Urinary bladder (tissue), 4 donors: ENCODE results near the gene RALGPS1. TPM values are rescaled to one million over a fixed set of nuclear protein-coding genes. Genes with fewer than 3 reads are reported as not detected.

ENCODE experiments used
- DNase-seq: peaks from one replicate; pipeline ENCODE4 v3.0.0-alpha.2; 2015; ENCODE audit errors: extremely low spot score
- H3K27ac ChIP-seq: one replicate; pipeline ENCODE4 v1.5.1; 2013; ENCODE audit warnings: low read depth, mild to moderate bottlenecking, moderate library complexity
- H3K36me3 ChIP-seq: one replicate; pipeline ENCODE4 v1.6.1; 2013; ENCODE audit warnings: mild to moderate bottlenecking, moderate library complexity; ENCODE audit not compliant: insufficient read depth
- H3K4me1 ChIP-seq: one replicate; pipeline ENCODE4 v1.6.1; 2013; ENCODE audit warnings: mild to moderate bottlenecking, moderate library complexity; ENCODE audit not compliant: insufficient read depth
- H3K4me3 ChIP-seq: one replicate; pipeline ENCODE4 v1.5.1; 2013; ENCODE audit warnings: low read depth, low read length
- WGBS: extraction: QIAGEN DNeasy Blood & Tissue Kit; methylation state at CpG from one replicate; pipeline ENCODE4 v1.1.7; 2013; 5-methylcytosine and 5-hydroxymethylcytosine counted together
- polyA plus RNA-seq: library from polyadenylated mRNA; stranded (reverse); fragments of 200-250 nt; gene quantifications from one replicate; pipeline ENCODE4 v1.2.3, GENCODE V29; 2013
- total RNA-seq: library from RNA; depleted of rRNA; stranded (reverse); fragments of >200 nt; gene quantifications from one replicate; pipeline ENCODE4 v1.2.3, GENCODE V29; 2014
- donor health status: healthy with polysubstance abuse.
- donor health status: healthy.

RALGPS1 gene
- total and polyA plus RNA-seq, 2 donors: 8.9 to 21.8 TPM

DNA sequence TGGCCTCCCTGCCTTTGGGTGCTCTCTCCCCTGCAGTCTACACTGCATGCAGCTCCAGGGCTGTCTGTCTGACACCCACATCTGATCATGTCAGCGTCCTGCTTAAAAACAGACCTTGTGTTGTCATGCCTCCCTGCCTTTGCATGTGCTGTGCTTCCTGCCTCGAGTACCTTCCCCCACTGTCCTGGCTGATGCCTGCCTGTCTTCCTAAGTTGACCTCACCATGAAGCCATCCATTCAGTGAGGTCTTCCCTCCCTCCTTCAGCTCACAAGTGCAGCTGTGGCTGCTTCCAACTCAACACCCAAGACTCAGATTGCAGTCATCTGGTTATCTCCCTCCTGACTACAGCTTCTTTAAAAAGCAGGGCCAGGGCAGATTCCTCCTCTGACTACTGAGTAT is 202.4 kb downstream of the RALGPS1 start:
- WGBS: 80% methylated on average over 2 of the region's 2 CpGs
- no peak overlapping the region for H3K4me3 ChIP-seq

DNA sequence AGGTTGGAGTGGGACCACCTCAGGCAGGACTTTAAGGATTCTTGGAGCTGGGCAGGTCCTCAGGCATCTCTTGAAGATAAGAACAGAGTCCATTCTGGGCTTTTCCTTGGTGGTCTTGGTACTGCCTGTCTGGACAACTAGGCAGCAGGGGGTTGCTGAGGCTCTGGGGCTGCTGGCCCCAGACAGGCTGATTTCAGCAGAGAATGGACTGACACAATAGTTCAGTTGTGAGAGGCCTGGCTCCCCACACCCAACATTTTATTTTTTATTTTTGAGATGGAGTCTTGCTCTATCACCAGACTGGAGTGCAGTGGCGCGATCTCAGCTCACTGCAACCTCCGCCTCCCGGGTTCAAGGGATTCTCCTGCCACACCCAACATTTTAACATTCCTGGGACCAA is 203.2 kb downstream of the RALGPS1 start:
- Histone ChIP-seq H3K27ac (no peak overlapping the region), H3K4me1 (no peaks in the 10 kb centered on the region), H3K4me3 (no peak overlapping the region), H3K36me3 (no peaks in the 10 kb centered on the region)
- whole genome bisulfite sequencing: 89% methylated on average over 4 of the region's 4 CpGs
- no peak for DNase-seq

More for the DNA sequence above, 202.4 kb downstream of the RALGPS1 start:
- no peaks in the 10 kb centered on the region for H3K36me3 ChIP-seq
- no peak for DNase-seq
- H3K4me1 ChIP-seq: no peaks in the 10 kb centered on the region
- no peak overlapping the region for H3K27ac ChIP-seq

DNA sequence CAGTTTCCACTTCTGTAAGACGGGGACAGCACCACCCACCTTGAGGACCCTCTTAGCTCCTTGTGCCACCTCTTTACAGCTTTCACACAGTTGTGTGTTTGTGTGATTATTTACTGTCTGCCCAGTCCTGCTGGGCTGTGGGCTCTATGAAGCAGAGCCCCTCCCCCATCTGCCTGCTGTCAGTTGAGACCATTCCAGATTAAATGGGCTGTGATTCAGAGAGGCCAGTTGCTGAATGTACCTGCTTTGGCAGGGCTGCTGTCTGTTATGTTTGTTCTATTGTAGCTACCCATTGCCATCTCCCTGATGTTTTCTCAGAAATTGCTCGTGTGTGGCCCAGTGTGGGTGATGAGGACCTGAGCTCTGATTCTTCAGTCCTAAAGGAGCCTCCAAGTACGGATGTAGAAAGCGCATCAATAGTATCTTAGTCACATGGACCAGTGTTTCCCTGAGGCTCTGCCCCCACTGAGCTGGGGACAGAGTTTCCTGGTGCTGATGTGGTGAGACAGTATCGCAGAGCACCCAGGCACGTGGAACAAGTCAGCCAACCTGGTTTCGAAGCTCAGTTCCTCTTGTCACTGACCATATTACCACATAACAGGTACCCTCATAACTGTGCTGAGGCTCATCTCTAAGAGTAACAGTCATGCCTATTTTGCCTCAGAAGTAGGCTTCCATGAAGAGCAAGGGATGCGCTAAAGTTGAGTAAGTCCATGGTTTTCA is 204.2 kb downstream of the RALGPS1 start:
- no peak for DNase-seq
- Histone ChIP-seq H3K27ac (no peak overlapping the region), H3K4me1 (no peaks in the 10 kb centered on the region), H3K36me3 (no peaks in the 10 kb centered on the region), H3K4me3 (no peak overlapping the region)
- WGBS: 86% methylated on average over 8 of the region's 8 CpGs

DNA sequence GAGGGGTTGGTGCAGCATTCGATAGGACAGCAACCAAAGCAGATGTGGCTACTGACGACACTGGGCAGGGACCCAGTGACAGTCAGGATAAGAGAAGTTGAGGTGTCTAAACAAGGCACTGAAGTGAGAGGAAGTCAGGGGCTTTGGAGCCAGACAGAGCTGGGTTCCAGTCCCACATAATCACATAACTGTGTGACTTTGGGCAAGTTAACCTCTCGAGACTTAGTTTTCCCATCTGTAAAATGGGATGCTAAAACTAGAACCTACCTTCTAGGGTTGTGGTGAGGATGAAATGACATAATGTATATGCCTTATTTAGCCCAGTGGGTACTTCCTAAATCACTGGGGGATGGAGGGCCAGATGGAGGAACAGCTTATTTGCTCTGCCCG is 204.7 kb downstream of the RALGPS1 start:
- Histone ChIP-seq H3K27ac (no peak overlapping the region), H3K4me3 (no peak overlapping the region), H3K36me3 (no peaks in the 10 kb centered on the region), H3K4me1 (no peaks in the 10 kb centered on the region)
- 91% methylated on average over 4 of the region's 4 CpGs for WGBS
- no peak for DNase-seq

DNA sequence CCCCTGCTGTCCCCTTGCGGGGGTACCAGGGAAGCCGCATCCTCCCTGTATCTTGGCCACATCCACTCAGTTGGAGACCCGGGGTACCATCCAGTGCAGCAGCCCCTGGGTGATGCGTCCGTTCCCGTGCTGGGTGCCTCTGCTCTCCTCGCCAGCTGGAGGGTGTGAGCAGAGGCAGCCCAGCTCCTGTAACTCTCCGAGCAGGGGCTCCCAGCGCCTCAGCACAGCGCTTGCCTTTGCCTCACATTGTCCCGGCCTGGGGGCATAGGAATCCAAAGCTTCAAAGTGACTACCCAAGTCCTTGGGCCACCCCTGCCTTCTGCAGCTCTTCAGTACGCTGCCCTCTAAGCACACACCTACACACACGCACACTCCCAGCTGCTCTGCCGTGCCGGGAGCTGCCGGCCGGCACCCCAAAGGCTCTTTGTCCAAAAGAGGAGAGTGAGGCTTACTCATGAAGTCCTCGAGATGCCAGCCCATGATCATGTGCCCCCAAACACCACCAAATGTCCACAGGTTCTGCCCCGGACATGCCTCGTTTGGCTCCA is 207.1 kb downstream of the RALGPS1 start:
- H3K27ac ChIP-seq: peak overlapping the region; percentile 81
- whole genome bisulfite sequencing: 9% methylated on average over 20 of the region's 20 CpGs
- H3K4me3 ChIP-seq: peak overlapping the region; percentile 35
- H3K36me3 ChIP-seq: no peaks in the 10 kb centered on the region
- H3K4me1 ChIP-seq: no peaks in the 10 kb centered on the region
- no peak for DNase-seq

DNA sequence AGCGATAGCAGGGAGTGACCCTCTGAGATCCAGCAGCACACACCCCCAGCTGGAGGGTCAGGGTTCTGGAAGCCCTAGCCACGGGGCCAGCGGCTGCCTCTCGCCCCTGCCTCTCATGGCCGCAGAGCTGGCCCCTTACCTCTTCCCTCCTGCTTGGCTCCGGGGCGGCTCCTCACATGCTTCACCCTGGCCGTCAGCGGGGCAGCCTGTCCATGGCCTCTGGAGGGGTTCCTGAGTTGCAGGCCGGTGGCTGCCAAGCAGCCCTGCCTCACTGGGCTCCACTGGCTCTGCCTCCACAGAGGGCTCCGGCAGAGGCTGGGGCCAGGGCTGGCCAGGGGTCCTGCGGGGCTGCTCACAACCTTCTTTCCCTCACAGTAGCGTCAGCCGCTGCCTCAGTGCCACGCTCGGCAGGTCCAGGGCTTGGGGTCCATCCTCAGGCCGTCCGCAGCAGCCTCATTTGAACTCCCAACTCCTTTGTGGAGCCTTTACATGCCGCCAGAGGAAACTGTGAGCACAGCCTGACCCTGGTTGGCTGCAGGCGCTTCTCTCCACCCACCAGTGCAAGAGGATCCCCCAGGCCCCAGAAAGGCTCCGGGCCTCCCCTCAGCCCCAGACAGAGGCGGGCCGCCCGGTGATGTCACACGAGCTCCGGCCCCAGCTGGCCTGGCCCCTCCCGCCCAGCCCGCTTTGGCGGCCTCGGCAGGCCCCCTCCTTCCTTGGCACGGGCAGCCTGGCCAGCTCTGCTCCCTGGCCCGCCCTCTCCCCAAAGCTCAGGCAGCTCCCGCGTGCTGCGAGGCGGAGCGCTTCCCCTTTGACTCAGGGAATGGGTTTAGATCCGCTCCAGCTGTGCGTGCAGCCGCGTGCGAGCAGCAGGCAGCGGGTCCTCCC is 207.8 kb downstream of the RALGPS1 start, which contains the start of gene ANGPTL2:
Gene ANGPTL2 (minus strand): TSS at position 460 of the 888 bp plus-strand sequence. CDS start 13,904 bp downstream, outside the sequence.
- H3K27ac ChIP-seq: peak within 1 kb of the TSS; percentile 81
- DNase-seq: peak; percentile 77
- H3K4me3 ChIP-seq: peak within 1 kb of the TSS; percentile 35
- H3K4me1 ChIP-seq: no peaks in the 10 kb centered on the region
- H3K36me3 ChIP-seq: no peaks in the 10 kb centered on the region
- WGBS: 5% methylated on average over 43 of the region's 43 CpGs

DNA sequence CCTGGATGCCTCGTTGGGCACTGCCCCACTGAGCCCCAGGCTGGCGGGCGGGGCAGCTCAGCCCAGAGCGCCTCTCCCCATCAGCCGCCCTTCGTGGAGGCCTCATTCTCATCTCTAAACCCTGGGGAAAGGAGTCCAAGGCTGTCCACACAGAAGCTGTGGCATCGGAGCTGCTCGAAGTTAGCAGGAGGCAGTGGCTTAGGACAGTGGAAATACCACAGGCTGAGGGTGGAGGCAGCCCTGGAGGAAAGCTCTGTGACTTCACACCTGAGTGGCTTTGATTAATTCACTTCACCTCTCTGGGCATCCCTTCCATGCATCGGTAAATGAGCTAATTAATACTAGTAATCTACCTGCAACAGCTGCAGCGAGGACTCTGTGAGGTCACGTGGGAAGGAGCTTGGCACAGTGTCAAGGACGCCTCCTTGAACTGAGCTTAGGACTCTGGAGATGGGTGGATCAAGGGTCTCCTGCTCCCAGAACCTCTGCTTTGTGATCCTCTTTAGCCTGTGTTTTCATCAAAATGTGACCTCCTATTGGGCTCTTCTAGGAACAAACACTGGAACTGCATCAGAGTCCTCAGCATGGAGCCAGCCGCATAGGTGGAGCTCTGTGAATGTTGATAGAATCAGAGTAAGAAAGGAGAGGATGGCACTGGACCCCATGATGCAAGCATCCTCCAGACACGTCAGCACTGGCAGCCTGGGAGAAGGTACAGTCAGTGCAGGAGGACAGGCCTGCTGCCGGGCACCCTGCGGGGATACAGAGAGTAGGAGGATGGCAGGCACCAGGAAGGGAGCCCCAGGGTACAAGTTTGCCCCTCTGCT is 208.7 kb downstream of the RALGPS1 start:
- WGBS: 28% methylated on average over 16 of the region's 16 CpGs
- no peak for DNase-seq
- Histone ChIP-seq H3K27ac (peak overlapping the region; percentile 54), H3K36me3 (no peaks in the 10 kb centered on the region), H3K4me3 (no peak overlapping the region), H3K4me1 (no peaks in the 10 kb centered on the region)

DNA sequence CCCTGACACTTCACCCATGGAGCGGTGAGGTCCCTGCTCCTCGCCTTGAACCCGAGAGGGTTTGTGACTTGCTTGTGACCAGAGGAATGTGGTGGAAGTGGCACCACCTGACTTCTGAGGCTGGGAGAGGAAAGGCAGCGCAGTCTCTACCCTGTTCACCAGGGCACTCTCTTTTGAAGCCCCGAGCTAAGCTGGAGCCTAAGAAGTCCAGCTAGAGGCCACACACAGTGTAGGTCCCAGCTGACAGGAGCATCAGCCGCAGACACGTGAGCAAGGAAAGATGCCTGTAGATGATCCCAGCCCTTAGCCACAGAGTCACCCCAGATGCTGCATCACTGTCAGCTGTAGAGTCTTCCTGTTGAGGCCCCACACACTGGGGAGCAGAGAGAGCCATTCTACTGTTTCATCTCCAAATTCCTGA is 209.5 kb downstream of the RALGPS1 start:
- Histone ChIP-seq H3K4me1 (no peaks in the 10 kb centered on the region), H3K4me3 (no peak overlapping the region), H3K27ac (no peak overlapping the region), H3K36me3 (no peaks in the 10 kb centered on the region)
- WGBS: 87% methylated on average over 7 of the region's 7 CpGs
- no peak for DNase-seq

DNA sequence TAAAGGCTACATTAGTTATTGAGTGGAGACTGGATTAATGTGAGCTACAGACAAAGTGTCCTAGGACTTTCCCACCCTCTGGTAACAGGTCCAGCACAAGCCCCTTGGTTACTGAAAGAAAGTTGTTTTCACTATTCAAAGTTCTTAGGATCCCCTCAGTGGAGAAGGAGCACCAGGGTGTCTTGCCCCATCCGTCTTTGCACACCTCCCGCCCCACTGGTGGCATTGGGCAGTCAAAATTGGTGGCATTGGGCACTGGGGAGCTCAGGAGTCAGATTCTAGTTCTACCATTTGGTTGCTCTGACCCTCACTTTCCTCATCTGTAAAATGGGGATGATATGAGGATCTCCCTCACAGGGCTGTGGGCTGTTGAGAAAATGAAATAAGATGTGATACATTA is 210.2 kb downstream of the RALGPS1 start:
- no peak overlapping the region for H3K27ac ChIP-seq
- DNase-seq: no peak
- WGBS: 98% methylated on average over 2 of the region's 2 CpGs

DNA sequence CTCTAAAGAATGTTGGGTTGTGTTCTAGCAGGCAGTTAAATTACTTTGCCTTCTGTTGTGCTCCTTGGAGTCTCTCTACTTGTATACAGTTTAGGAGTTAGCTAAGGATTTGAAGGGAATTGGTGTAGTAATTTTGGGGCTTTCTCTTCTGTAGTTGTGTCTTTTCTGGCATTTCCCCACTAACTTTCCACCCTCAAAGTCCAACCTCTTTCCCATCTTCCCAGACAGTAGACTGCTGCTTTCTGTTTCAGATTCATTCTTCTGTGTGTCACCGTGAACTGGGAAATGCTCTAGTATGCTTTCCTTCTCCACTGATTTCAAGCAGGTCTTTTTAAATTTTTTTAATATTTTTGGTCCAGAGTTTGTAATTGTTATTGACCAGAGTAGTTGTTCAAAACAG is 212.4 kb downstream of the RALGPS1 start:
- H3K36me3 ChIP-seq: no peaks in the 10 kb centered on the region
- DNase-seq: no peak
- no peak overlapping the region for H3K27ac ChIP-seq
- H3K4me1 ChIP-seq: no peaks in the 10 kb centered on the region
- WGBS: 62% methylated on average over 1 of the region's 1 CpG
- no peak overlapping the region for H3K4me3 ChIP-seq

More for the DNA sequence above, 210.2 kb downstream of the RALGPS1 start:
- Histone ChIP-seq H3K4me1 (no peaks in the 10 kb centered on the region), H3K36me3 (no peaks in the 10 kb centered on the region), H3K4me3 (no peak overlapping the region)

DNA sequence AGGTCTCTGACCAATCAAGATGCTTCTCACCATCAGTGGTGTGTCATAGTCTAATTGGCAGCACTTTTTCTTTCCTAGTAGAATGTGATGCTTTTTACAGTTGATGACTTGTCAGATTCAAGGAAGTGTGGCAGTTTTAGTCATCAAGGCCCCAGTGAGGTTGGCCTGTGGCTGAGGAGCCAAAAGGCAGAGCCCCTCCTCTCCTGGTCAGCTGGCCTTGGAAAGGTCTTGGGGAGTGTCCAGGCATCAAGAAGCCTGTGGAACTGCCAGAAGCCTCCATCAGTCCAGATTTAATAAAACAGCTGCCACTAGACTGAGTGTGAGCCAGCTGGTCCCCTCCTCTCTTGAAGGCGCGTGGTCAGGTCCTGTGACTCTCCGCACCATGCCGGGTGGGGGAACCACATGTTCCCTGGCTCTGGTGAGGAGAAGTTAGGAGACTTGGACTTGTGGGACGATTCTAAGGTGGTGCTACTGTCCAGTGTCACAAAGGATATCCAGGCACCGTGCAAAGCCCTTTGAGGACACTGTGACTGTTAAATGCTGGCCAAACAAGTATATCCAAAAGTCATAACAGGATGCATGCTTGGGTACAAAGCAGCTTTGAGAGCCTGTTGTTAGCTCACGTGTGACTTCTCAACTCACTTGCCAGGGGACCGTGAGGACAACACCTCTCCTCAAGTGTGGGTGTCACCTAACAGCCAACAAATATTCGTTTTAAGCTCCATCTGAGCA is 213.9 kb downstream of the RALGPS1 start:
- 71% methylated on average over 9 of the region's 9 CpGs for WGBS
- Histone ChIP-seq H3K4me1 (no peaks in the 10 kb centered on the region), H3K4me3 (no peak overlapping the region), H3K36me3 (no peaks in the 10 kb centered on the region), H3K27ac (no peak overlapping the region)
- DNase-seq: no peak

DNA sequence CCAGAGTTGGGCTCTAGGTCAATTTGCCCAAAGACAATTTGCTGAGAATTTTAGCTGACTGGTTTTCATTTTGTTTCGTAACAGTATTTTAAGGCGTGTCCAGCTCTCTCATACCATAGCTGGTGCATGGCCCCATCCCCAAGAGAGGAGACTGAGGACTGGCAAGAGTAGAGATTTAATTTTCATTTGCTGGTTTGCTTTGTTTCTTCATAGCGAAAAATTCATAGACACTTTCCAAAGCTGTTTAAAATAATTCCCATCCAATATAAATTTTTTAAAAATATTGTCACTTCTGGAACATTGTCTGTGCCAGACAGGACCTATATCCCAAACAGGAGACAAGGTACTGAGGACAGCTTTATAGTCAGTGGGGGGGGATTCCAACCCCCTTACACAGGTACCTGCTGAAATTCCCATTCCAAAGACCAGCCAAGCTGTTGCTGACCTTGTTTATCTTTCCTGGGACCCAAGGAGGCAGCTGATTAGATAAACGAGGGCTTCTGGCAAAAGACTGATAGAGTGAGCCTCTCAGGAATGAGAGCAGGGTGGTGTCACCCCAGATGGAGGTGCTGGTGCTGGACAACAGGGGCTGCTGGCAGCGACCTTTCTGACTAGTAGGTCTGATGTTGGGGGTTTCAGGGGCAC is 214.6 kb downstream of the RALGPS1 start:
- DNase-seq: no peak
- Histone ChIP-seq H3K4me1 (no peaks in the 10 kb centered on the region), H3K27ac (no peak overlapping the region), H3K4me3 (no peak overlapping the region), H3K36me3 (no peaks in the 10 kb centered on the region)
- 69% methylated on average over 5 of the region's 5 CpGs for WGBS
